ENCODE data around the gene CAPN15.
"Not testable (repeated sequence)": the region's sequence is repeated elsewhere in the genome, so short reads cannot be mapped to it uniquely, and the experiment has no call there.

Gene CAPN15

GRCh38 chr16:527015-527903 is at the start of gene CAPN15:
CAPN15 (plus strand) TSS chr16:527712; CDS start chr16:546839, 19,127 bp downstream.
- DNase-seq: peak; percentile 79 to 86 (median 84)

DNA sequence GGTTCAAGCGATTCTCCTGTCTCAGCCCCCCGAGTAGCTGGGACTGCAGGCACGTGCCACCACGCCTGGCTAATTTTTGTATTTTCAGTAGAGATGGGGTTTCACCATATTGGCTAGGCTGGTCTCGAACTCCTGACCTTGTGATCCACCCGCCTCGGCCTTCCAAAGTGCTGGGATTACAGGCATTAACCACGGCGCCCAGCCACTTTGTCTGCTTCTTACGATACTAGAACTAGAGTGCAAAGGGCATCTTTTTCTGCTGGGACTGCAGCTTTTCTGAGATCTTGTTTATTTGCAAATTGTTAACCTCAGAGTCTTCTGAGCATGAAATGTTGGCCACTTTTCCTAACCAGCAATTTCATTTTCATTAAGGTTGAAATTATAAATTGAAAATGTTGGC is 49.2 kb upstream of the CAPN15 start:
- not testable (repeated sequence) for DNase-seq

- no peak for DNase-seq
These were observed 44.9 kb upstream of the CAPN15 start for GRCh38 chr16:482468-483185.

DNA sequence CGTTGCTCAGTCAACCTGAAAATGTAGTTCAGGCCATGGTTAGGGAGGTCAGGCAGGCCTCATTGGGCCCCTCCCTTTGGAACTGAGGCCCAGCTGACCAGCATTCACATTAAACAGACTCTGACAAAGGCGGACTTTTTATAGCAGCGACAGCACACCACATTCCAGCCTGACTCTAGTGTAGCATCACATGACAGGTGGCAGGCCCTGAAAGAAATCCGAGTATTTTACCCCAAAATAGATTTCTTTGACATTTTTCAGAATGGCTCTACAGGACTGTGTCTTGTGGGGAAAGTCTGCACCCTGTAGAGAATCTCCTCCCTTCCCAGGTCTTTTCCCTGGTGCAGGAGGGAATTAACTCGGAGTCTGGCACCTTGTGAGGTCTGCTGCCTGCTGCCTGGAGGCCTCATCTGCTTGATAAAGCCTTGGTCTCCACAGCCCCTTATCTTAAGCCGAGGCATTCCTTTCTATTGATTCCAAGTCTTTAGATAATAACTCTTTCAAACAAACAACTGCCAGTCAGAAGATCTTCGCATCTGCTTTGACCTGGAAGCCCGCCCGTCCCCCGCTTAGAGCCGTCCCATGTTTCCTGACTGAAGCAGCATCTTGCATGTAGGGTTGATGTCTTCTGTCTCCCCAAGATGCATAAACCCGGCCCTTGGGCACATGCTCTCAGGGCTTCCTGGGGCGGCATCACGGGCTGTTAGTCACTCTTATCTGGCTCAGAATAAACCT is 44.0 kb upstream of the CAPN15 start:
- DNase-seq: no peak

DNA sequence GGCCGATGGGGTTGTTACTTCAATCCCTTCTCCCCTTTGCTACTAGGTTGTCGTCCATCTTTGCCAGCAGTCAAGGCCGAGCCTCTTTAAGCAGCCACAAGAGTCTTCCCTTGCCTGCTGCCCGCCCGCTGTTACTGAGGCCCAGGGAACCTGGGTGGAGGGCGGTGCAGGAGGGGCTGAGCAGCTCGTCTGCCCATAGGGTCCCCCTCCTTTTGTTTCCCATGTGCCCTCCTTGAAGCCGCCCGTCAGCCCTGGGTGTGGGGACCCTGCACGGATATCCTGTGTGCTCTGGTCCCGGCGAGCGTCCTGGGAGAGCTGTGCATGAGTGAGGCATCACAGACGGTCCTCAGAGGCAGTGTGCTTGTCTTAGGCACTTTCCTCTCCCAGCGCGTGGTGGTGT is 37.9 kb upstream of the CAPN15 start:
- DNase-seq: no peak

- no peak for DNase-seq
These were observed 36.7 kb upstream of the CAPN15 start for GRCh38 chr16:490768-491167.

DNA sequence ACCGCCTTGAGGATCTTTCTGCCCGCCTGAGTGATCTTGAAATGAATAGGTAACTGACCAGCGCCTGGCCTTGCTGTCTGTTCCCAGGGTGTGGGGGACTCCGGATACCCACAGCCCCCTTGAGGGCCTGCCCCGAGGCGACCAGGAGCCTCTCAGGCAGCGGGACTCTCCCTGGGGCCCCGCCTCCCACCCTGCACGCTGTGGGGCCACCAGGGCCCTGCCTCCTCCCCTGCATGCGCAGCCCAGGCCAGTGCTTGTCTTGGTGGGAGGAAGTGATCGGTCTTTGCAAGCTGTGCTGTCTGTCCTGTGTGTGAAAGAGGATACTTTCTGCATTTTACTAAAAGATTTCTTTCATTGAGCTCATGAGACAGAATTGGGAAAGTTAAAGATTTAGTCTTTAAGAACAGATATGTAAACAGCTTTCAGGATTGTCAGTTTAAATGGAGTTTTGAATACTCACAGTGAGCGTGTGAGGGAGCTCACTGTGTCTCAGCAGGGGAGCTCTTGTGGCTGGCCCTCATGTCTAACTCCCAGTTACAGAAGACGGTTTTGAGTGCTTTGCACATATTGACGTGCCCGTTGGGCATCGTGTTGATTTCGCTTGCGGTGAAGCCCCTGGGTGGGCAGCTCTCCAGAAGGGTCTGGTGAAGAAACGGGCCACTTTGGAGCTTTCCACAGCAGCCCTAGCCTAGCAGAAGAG is 36.1 kb upstream of the CAPN15 start:
- no peak for DNase-seq

- DNase-seq: no peak
These were observed 35.2 kb upstream of the CAPN15 start for GRCh38 chr16:492211-492875.

GRCh38 chr16:494676-495075 is 32.8 kb upstream of the CAPN15 start:
- DNase-seq: not testable (repeated sequence)

DNA sequence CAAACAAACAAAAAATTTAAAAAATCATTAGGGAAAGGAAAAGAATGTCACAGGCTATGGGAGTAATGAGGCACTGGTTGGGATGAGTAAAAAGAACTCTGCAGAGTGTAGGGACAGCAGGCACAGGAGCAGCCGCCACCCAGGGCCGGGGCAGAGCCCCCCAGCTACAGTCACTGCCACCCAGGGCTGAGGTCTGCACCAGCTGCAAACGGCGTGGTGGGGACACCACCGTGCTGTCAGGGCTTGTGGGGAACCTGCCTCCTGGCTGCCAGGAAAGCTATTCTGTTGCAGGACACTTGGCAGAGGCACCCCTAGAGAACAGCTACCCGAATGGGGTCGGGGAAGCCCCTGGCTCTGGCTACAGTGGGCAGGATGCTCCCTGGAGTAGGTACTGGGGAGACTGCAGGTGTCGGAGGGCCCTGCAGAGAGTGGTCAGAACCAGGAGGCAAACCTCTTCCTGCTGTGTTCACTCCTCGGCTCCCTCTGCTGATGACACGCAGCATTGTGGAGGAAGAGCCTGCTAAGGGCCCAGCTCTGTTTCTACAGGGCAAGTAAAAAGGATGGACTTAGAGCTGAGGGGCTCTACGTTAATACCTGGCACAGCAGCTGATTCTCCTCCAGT is 32.3 kb upstream of the CAPN15 start:
- no peak for DNase-seq

DNA sequence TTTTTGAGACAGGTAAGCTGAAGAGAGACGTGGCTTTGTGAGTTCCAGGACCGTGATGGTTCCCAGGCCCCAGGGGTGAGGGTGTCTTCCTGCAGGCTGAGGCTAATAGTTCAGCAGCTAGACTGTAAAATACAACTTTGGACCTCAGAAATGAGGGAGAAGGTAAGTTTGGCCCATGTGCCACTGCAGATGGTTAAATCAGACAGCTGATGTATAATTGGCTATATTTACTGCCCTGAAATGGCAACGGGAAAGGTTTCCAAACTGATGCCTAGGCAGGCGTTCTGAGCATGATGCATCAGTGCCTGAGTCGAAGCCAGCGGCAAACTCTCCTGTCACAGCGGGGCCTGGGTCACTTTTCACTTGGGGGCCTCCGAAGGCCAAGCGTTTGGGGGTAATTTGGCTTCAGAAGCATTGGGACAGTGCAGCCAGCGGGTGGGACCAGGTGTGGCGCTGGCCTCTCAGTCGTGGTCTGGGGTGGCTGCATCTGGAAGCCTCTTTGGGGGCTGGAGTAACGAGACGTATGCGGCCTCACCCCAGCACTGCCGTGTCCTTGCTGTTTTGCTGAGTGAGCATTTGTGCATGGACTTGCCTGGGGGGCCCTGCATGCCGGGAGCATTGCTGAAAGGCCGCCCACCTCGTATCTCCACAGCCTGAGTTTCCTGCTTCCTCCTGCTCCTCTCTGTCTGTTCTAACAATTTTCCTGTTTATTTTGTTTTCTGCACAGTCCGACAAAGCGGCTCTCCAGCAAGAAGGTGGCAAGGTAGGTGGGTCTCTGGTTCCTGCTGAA is 31.2 kb upstream of the CAPN15 start:
- DNase-seq: no peak

DNA sequence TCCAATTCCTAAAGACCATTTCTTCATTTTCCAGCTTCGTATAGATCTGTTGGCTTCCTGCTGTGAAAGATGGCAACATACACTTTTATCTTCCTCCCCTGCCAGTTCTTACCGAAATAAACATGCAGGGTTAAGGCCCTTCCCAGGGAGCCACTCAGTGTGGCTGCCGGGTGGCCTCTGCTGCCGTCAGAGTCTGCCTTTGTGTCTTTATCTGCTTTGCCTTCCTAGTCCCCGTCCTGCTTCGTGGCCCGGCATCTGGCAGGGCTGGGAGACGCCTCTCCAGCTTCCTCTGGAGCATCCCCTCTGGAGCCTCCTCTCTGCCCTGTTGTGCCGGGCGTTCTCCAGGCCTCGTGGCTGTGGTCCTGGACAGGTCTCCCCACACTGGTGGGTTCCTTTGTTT is 30.3 kb upstream of the CAPN15 start:
- DNase-seq: no peak

- no peak for DNase-seq
These were observed 27.6 kb upstream of the CAPN15 start for GRCh38 chr16:499924-500323.

DNA sequence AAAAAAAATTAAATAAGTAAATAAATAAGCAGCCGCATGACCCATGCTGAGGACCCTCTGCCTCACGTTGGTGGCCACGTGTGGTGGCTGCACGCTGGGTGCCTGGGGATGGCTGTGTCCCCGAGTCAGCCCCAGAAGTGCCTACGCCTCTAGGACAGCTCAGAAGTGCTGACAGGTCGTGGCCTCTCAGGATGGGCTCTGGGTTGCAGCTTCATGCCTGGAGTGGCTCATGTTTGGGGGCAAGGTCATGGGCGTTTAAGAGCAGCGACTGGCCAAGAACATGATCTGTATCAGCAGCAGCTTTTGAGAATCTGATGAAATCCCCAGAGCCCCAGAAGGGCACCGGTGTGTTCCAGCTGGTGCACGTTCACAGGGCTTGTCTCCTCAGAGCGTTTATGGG is 26.8 kb upstream of the CAPN15 start:
- no peak for DNase-seq

DNA sequence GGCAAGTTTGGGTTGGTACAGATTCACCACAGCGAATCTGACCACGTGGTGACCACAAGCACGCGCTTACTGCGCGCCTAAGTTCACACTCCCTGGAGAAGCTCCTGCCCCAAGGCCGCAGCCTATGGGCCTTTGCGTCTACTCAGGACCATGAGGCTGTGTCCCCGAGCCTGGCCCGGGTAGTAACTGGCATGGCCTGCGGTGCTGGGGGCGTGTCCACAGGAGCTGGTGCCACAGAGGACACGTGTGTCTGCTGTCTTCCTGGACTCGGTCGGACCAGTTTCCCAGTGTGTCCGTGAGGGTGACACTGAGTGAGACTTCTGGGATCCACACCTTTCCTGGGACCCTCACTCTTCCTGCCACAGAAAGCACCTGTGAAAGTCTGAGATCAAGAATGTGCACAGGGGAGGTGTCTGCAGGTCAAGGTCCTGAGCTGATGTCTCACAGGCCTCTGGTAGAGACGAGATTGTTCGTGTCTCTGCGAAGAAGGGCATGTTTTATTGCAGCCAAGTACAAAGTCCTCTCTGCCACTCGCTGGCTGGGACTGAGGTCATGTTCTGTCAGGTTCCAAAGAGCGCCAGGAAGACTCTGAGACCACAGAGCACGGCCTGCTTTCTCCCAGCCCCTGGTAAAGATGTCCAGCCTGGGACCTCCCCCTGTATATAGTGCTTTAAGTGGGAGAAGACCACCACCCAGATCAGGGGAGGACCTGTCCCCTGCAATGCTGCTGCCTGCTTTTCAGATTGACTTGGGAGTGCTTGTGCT is 25.2 kb upstream of the CAPN15 start:
- DNase-seq: no peak

- DNase-seq: no peak
These were observed 24.1 kb upstream of the CAPN15 start for GRCh38 chr16:503150-504071.

- DNase-seq: no peak
These were observed 21.9 kb upstream of the CAPN15 start for GRCh38 chr16:505479-506245.

DNA sequence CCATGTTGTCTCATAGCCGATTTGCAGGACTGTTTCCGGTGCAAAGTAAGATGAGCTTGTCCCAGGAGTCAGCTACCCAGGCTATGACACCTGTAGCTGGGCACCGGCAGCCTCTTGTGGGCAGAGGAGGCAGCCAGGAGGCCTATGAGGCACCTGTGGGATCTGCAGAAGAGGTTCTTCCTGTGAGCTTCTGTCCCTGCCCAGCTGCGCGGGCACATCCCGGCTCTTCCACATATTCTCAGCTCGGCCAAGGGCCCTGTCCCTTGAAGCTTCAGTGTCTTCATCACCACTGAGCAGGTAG is 21.3 kb upstream of the CAPN15 start:
- no peak for DNase-seq

Measured in activated CD4-positive, CD25-positive, alpha-beta regulatory T cell (primary cell).